Left ventricle myocardium superior (tissue), 1 donor: Measurements from ENCODE around the gene CD300H. TPM values are rescaled to one million over a fixed set of nuclear protein-coding genes. Genes with fewer than 3 reads are reported as not detected.
A peak's percentile ranks its signal among the peaks of the same experiment; 100 is the strongest.

Experiments used
- ATAC-seq: fragments of 200-7000 bp; cut with Tn5 transposase; one replicate; pipeline ENCODE4 v1.9.1; 2020; ENCODE audit warnings: mild to moderate bottlenecking, moderate library complexity
- DNase-seq: peaks from one replicate; pipeline ENCODE4 v3.0.0-alpha.2; 2020
- intact Hi-C: fragments of 100-400 bp; cut with micrococcal nuclease; formaldehyde crosslinking; loops from one replicate; pipeline ENCODE4 v1.11.0; 2022
- total RNA-seq: library from RNA; stranded (reverse); fragmentation: NEBNext Ultra II Directional; extraction: Animal tissue kit (Norgen Biotek cat#: 25700); gene quantifications from one replicate; pipeline ENCODE4 v1.2.1, GENCODE V29; 2021
- donor health status: DM: no; HTN: yes; CAD: no; lungs with severe emphysema.

The CD300H gene
- total RNA-seq, 1 donor from 2014 or later: not detected

GRCh38 chr17:74539281-74539820 lies 28.0 kb downstream of the CD300H start:
- ATAC-seq: no peak
- DNase-seq: no peak
- intact Hi-C loops: no loop called here

DNA sequence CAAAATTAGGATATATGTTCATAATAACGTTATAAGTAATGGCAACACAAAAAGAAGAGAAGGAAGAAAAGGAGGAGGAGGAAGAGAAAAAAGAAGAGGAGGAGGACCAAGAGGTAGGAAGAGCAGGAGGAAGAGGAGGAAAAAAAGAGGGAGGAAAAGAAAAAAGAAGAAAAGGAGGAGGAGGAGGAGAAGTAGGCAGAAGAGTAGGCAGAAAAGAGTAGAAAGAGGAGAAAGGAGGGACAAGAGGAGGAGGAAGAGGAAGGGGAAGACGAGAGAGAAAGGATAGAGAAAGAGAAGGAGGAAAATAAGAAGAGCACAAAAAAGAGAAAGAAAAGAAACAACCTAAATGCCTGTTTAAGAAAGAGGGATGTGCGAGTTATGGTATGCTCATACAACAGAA lies 30.4 kb downstream of the CD300H start:
- no peak for ATAC-seq
- intact Hi-C loops: no loop called here

DNA sequence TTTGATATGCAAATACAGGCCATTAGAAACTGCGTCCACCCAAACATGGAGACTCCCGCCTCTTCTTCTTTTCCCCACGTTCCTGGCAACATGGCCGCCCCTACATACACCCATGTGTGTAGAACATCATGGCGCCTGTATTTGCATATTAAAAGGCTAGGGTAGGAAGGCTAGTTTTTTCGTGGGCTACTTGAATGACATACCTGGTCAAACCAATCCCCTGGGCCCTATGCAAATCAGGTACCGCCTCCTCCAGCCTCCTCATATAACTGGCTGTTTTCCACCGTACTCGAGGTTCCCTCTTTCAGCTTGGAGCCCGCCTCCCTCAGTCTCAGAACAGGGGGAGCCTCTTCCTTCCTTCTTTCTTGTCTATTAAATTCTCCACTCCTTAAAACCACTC lies 35.2 kb downstream of the CD300H start:
- ATAC-seq (peak; percentile 84), DNase-seq (peak; percentile 55)
- intact Hi-C loops: no loop called here

More for the DNA sequence above, 30.4 kb downstream of the CD300H start:
- DNase-seq: no peak

DNA sequence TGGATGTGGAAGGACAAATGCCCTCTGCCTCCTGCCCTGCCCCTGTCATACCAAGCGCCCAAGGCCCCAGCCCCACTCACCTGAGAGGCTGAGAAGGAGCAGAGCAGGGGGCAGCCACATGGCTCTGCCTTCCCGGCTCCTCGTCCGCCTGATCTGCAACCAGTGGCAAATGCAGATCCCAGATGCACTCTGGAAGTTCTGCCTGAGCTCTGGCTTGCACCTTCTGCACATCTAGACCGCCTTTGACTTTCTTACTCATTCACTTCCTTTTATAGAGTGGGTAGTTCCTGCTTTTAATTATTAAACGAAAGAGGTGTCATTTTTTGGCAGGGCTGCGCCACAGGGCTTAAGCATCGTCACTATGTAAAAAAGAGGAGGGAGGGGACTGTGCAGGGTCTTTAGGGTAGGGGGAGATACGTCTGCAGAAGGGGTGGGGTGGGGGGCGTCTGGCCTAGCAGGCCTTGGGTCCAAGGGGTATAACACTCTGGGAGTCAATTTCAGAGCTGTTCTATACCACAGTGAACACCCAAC lies 36.0 kb downstream of the CD300H start, which contains the start of gene CD300LB:
TSS of gene CD300LB (minus strand) at position 245 of the 531 bp plus-strand sequence. CDS start at position 120, 125 bp downstream.
- ATAC-seq (peak; percentile 34), DNase-seq (no peak)
- intact Hi-C loops: no loop called here

- intact Hi-C loops: no loop called here
- DNase-seq (no peak), ATAC-seq (no peak)
Observed at GRCh38 chr17:74530831-74531150, 36.5 kb downstream of the CD300H start.

DNA sequence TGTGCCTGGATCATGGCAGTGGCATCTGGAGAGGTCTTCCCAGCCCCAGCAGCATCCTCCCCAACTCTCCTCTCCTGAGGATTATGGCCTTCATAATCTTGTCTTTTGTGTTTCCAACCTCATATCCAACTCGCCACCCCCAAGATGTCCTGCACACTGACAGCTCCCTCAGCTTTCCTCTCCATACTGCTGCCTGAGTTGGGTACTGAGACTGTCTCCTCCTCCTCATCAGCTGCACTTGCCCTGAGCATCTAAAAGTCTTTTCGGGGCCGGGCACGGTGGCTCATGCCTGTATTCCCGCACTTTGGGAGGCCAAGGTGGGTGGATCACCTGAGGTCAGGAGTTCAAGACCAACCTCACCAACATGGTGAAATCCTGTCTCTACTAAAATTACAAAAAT lies 38.1 kb downstream of the CD300H start:
- DNase-seq (no peak), ATAC-seq (no peak)
- intact Hi-C loops: no loop called here

- intact Hi-C loops: no loop called here
- ATAC-seq: peak; percentile 50
- DNase-seq: no peak
Observed at GRCh38 chr17:74528491-74529199, 38.7 kb downstream of the CD300H start.

DNA sequence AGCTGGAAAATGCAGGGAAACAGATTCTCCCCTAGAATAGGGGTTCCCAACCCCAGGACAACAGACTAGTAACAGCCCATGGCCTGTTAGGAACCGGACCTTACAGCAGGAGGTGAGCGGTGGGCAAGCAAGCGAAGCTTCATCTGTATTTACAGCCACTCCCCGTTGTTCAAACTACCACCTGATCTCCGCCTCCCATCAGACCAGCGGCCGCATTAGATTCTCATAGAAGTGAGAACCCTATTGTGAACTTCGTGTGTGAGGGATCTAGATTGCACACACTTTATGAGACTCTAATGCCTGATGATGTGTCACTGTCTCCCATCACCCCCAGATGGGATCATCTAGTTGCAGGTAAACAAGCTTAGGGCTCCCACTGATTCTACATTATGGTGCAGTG lies 39.6 kb downstream of the CD300H start:
- intact Hi-C loops: no loop called here
- DNase-seq (no peak), ATAC-seq (no peak)

GRCh38 chr17:74527081-74527480 lies 40.2 kb downstream of the CD300H start:
- DNase-seq (no peak), ATAC-seq (no peak)
- intact Hi-C loops: no loop called here

DNA sequence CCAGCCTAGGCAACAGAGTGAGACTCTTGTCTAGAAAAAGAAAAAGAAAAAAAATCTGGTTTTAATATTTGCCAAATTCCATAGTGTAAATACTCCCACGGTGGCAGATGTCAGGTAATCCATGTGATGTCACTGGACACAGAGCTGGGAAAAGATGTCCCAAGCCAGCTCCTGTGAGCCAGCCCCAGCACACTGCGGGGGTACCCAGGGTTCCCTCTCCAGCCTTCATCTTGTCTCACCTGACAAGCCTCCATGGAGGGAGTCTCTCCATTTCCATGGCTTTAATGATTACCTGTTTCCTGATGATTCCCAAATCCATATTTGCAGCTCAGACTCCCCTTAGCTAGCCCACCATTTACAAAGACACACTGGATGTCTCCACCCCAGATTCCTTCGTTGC lies 40.6 kb downstream of the CD300H start:
- ATAC-seq (no peak), DNase-seq (no peak)
- intact Hi-C loops: no loop called here

DNA sequence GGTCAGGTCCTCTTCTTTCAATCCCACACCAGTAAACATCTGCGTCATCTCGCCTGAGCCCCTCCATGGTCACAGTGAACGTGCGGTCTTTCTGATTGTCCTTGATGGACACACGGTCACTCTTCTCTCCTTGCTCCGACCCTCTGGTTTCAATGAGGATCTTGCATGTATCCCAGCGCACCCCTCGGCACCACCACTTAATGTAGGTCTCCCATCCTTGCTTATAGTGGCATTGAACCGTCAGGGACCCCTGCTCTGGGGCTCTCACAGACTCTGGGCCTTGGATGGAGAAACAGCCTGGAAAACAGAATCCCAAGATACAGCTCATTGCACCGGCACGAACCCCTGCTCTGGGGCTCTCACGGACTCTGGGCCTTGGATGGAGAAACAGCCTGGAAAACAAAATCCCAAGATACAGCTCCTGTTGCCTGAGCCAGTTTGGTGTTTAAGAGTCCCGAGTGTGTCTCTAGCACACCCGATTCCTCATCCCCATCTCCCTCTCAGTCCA lies 41.5 kb downstream of the CD300H start:
- DNase-seq: no peak
- intact Hi-C loops: no loop called here
- ATAC-seq: no peak

GRCh38 chr17:74525465-74525725 lies 41.9 kb downstream of the CD300H start:
- intact Hi-C loops: no loop called here
- DNase-seq (no peak), ATAC-seq (no peak)

DNA sequence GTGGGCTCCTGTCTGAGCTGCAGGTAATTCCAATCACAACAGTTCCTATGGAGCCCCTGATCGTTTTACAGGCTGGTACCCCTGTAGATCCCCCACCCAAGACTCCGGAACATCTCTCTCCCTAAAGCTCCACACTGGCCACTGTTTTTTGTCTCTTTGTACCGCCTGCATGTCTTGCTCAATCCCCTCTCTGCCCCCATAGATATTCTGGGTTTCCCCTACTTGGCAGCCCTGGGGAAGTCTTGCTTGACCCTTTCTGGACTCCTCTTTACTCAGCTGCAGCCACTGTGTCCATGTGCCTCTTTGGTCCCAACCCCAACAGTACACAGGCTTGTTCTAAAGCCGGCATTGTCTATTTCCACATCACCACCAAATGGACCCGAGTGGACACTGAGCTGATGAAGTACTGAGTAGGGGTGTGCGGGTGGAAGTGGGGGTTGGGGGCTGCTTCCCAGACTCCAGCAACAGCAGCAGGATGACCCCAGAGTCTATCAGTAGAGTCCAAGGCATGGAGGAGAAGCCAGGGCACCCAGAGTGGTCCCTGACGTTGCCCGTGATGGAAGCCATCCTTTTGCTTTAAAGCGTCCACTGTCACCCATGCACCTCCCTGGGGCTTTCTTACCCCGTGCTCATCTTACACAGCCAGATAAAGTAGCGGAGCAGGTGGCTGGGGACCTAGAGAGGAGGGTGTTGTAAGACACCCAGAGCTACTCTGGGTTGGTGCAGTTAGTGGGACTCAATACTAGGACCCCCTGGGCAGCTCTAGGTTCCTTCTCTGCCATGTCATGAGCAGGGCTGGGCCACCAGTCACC lies 42.5 kb downstream of the CD300H start:
- ATAC-seq: no peak
- DNase-seq: no peak
- intact Hi-C loops: no loop called here

DNA sequence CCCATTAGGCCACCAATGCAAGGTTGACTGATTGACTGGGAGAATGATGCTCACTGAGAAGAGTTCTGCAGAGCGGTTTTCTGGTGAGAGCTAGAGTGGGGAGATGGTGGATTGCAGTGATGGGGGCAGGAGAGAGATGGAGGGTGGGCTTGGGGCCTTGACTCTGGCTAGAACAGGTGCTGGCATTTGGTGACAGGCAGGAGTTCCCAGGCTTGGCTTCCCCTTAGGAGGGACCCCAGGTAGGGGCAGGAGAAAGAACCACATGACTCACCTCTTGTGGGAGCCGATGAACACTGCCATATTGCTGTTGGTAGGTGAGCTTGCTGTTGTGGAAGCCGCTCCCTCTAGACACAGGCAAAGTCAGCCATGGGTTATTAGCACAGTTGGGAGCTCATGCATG lies 44.0 kb downstream of the CD300H start:
- no peak for DNase-seq
- no peak for ATAC-seq
- intact Hi-C loops: no loop called here

GRCh38 chr17:74522381-74523105 lies 44.8 kb downstream of the CD300H start:
- no peak for ATAC-seq
- intact Hi-C loops: no loop called here
- DNase-seq: no peak

- no peak for DNase-seq
- intact Hi-C loops: no loop called here
- peak; percentile 63 for ATAC-seq
Observed at GRCh38 chr17:74521701-74522201, 45.6 kb downstream of the CD300H start.

- intact Hi-C loops: no loop called here
- DNase-seq (no peak), ATAC-seq (peak; percentile 75)
Observed at GRCh38 chr17:74520790-74521480, 46.4 kb downstream of the CD300H start.

DNA sequence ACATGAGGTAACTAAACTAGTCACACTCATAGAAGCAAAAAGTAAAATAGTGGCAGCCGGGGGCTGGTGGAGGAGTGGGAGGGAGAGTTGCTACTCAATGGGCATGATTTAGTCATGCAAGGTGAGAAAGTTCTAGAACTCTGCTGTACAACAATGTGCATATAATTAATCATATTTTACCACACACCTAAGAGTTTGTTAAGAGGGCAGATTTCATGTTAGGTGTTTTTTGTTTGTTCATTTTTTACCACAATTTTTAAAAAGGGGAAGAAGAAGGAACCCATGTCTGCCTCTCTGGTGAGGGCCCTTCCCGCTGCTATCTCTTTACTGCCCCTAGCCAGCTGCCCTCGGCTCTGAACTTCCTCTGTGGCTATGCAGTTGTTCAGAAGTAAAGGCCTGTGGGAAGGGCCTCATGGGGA lies 47.3 kb downstream of the CD300H start:
- peak; percentile 77 for ATAC-seq
- no peak for DNase-seq
- intact Hi-C loops: no loop called here
